Peyer's patch (tissue), 4 donors: ENCODE results near the gene NECAB2. TPM values are rescaled to one million over a fixed set of nuclear protein-coding genes. Genes with fewer than 3 reads are reported as not detected.
"Not testable (repeated sequence)": the region's sequence is repeated elsewhere in the genome, so short reads cannot be mapped to it uniquely, and the experiment has no call there.

ENCODE experiments used
- DNase-seq, 3 donors: peaks; one replicate each; pipeline ENCODE4 v3.0.0-alpha.2; 2017 to 2019
- H3K27ac ChIP-seq, 4 donors: fragments of 200-600 bp; sonication (generic); one replicate each; pipeline ENCODE4 v1.5.1; 2016 to 2019
- H3K27me3 ChIP-seq, 2 donors: fragments of 200-600 bp; sonication (generic); one replicate each; pipeline ENCODE4 v1.5.1; 2019
- H3K36me3 ChIP-seq, 3 donors: fragments of 200-600 bp; sonication (generic); one replicate each; pipeline ENCODE4 v1.5.1; 2016 to 2019
- H3K4me1 ChIP-seq, 4 donors: fragments of 200-600 bp; sonication (generic); one replicate each; pipeline ENCODE4 v1.5.1; 2016 to 2019
- H3K4me3 ChIP-seq, 4 donors: fragments of 200-600 bp; sonication (generic); 1 replicate in 3 of 4; 2 replicates in 1 of 4; pipeline ENCODE4 v1.5.1; 2016 to 2019; ENCODE audit warnings: mild to moderate bottlenecking in 1 of 4
- H3K9me3 ChIP-seq, 4 donors: fragments of 200-600 bp; sonication (generic); one replicate each; pipeline ENCODE4 v1.5.1; 2016 to 2019; ENCODE audit warnings: mild to moderate bottlenecking in 1 of 4
- POLR2A ChIP-seq, 2 donors: fragments of 450-650 bp; IDR thresholded peaks; one replicate each; pipeline ENCODE4 v1.5.1; 2017; ENCODE audit warnings: antibody characterized with exemption in 2 of 2, mild to moderate bottlenecking in 2 of 2, moderate library complexity in 2 of 2
- total RNA-seq, 4 donors: library from RNA; depleted of rRNA; stranded (reverse); fragments of >200 nt; gene quantifications; one replicate each; pipeline ENCODE4 v1.1.0, GENCODE V29; 2016
- TF ChIP-seq, protein P1 (sequence below), 6 experiments: fragments of 450-650 bp in 4 of 6; fragments of 200-600 bp in 2 of 6; sonication (generic) in 1 of 6; IDR thresholded peaks; one replicate each; pipeline ENCODE4 v1.5.1; 2017 to 2019; ENCODE audit warnings: antibody characterized with exemption in 6 of 6, mild to moderate bottlenecking in 3 of 6, moderate library complexity in 1 of 6

NECAB2 gene
- total RNA-seq, 4 donors from 2014 or later: 1.2 TPM; not detected in 3

DNA sequence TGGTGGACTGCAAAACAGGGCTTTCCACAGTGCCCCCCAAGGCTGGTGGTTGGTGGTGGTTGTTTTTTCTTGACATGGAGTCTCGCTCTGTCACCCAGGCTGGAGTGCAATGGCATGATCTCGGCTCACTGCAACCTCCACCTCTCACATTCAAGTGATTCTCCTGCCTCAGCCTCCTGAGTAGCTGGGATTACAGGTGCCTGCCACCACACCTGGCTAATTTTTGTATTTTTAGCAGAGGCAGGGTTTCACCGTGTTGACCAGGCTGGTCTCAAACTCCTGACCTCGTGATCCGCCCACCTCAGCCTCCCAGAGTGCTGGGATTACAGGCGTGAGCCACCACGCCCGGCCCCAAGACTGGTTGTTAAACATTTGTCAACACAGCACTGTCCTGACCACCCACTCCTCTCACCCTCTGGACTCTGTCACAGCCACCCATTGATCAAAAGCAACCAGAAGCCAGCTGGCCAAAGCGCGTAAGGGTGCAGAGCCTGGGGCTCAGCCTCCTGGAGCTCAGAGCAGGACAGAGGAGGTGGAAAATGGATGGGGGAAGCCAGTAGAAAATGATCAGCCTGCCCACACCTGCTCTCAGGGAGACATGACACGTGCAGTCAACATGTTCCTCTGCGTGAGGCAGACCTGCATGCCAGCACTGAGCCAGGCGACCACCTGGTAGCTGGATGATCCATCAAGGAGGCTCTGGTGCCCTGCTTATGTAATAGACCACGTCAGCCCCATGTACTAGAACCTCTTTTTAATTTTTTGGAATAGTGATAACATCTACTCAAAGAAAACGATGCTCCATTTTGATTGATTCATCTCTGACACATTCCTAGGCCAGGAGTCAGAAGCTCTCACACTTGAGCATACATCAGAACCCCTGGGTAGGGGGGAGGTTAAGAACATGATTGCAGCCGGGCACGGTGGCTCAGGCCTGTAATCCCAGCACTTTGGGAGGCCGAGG lies 29.8 kb upstream of the NECAB2 start:
- no peak for TF ChIP-seq POLR2A (IDR thresholded peaks at IDR 0.05)
- Histone ChIP-seq H3K36me3 (no peaks in the 10 kb centered on the region), H3K27ac (no peak overlapping the region), H3K27me3 (no peaks in the 10 kb centered on the region), H3K4me1 (no peaks in the 10 kb centered on the region), H3K4me3 (no peak overlapping the region), H3K9me3 (no peaks in the 10 kb centered on the region)
- DNase-seq: no peak

GRCh38 chr16:83939266-83939855 lies 28.7 kb upstream of the NECAB2 start:
- Histone ChIP-seq H3K4me3 (no peak overlapping the region), H3K4me1 (no peaks in the 10 kb centered on the region), H3K9me3 (no peaks in the 10 kb centered on the region), H3K36me3 (no peaks in the 10 kb centered on the region), H3K27ac (no peak overlapping the region), H3K27me3 (no peaks in the 10 kb centered on the region)
- no peak for TF ChIP-seq POLR2A (IDR thresholded peaks at IDR 0.05)
- TF ChIP-seq, protein P1, sequence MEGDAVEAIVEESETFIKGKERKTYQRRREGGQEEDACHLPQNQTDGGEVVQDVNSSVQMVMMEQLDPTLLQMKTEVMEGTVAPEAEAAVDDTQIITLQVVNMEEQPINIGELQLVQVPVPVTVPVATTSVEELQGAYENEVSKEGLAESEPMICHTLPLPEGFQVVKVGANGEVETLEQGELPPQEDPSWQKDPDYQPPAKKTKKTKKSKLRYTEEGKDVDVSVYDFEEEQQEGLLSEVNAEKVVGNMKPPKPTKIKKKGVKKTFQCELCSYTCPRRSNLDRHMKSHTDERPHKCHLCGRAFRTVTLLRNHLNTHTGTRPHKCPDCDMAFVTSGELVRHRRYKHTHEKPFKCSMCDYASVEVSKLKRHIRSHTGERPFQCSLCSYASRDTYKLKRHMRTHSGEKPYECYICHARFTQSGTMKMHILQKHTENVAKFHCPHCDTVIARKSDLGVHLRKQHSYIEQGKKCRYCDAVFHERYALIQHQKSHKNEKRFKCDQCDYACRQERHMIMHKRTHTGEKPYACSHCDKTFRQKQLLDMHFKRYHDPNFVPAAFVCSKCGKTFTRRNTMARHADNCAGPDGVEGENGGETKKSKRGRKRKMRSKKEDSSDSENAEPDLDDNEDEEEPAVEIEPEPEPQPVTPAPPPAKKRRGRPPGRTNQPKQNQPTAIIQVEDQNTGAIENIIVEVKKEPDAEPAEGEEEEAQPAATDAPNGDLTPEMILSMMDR (IDR thresholded peaks at IDR 0.05): no peak
- DNase-seq: no peak

- DNase-seq: no peak
- H3K27me3 ChIP-seq: no peaks in the 10 kb centered on the region
- no peaks in the 10 kb centered on the region for H3K36me3 ChIP-seq
- no peak overlapping the region for H3K27ac ChIP-seq
- no peak for TF ChIP-seq POLR2A (IDR thresholded peaks at IDR 0.05)
- TF ChIP-seq, protein P1 (IDR thresholded peaks at IDR 0.05): no peak
- no peak overlapping the region for H3K4me3 ChIP-seq
- no peaks in the 10 kb centered on the region for H3K4me1 ChIP-seq
- no peaks in the 10 kb centered on the region for H3K9me3 ChIP-seq
These were observed 27.9 kb upstream of the NECAB2 start for GRCh38 chr16:83940119-83940518.

DNA sequence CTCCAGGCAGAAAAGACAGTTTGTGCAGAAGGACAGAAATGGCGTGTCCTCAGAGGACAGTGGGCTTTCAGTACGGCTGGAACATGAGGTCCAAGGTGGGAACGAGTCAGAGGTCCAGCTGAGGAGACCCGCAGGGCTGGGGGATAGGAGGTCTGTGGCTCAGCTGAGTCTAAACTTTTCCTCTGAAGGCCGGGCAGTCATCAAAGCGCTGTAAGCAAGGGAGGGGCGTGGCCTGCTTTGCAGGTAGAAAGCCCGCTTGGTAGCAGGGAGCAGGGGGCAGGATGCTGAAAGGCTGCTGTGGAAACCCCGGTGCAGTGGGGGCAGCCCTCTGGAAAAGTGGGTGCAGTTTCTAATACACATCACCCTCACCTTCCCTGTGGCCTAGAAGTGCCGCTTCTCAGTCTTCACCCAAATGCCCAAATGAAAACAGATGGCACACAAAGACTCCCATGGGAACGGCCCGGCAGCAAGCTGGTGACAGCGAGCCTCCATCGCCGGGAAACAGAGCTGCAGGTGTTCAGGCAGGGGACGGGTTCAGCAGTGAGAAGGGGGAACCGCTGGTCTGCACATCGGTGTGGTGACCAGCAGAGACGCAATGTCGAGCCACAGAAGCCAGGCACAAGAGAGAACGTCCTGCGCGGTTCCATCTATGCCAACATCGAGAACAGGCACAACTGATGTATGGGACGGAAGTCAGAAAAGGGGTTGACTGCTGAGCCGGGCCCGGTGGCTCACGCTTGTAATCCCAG lies 27.2 kb upstream of the NECAB2 start:
- H3K4me3 ChIP-seq: no peak overlapping the region
- no peaks in the 10 kb centered on the region for H3K36me3 ChIP-seq
- TF ChIP-seq POLR2A (IDR thresholded peaks at IDR 0.05): no peak
- TF ChIP-seq, protein P1 (IDR thresholded peaks at IDR 0.05): no peak
- no peaks in the 10 kb centered on the region for H3K9me3 ChIP-seq
- H3K27me3 ChIP-seq: no peaks in the 10 kb centered on the region
- H3K27ac ChIP-seq: no peak overlapping the region
- H3K4me1 ChIP-seq: no peaks in the 10 kb centered on the region
- no peak for DNase-seq

DNA sequence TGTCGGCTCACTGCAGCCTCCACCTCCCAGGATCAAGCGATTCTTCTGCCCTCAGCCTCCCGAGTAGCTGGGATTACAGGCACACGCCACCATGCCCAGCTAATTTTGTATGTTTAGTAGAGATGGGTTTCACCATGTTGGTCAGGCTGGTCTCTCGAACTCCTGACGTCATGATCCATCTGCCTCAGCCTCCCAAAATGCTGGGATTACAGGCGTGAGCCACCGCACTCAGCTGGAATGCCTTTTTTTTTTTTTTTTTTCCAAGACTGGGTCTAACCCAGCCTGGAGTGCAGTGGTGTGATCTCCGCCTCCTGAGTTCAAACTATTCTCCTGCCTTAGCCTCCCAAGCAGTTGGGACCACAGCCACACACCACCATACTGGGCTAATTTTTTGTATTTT lies 26.5 kb upstream of the NECAB2 start:
- H3K4me3 ChIP-seq, DNase-seq, H3K27ac ChIP-seq, H3K36me3 ChIP-seq, H3K4me1 ChIP-seq, H3K9me3 ChIP-seq, H3K27me3 ChIP-seq: not testable (repeated sequence)

DNA sequence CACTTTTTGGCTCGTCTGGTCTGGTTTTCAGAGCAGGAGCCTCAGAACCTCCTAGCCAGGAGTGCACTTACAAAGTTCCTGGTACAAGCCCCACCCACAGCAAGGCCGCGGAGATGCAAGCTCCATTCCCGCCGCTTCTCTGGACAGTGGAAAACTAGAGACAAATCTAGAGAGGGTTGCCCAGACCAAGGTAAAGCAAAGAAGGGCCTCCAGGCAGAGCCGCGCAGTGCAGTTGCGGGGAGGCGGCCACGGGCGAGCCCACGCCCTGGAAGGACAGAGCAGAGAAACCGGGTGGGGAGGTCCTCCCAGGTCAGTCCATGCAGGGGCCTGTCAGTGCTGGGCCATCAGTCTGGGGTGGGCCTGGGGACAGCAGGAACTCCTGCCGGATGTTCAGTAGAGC lies 26.0 kb upstream of the NECAB2 start:
- Histone ChIP-seq H3K9me3 (no peaks in the 10 kb centered on the region), H3K27ac (no peak overlapping the region), H3K36me3 (no peaks in the 10 kb centered on the region), H3K4me1 (no peaks in the 10 kb centered on the region), H3K27me3 (no peaks in the 10 kb centered on the region), H3K4me3 (no peak overlapping the region)
- DNase-seq: no peak
- TF ChIP-seq, protein P1 (IDR thresholded peaks at IDR 0.05): no peak
- no peak for TF ChIP-seq POLR2A (IDR thresholded peaks at IDR 0.05)
